ENCODE results near the gene ZDHHC9.

ZDHHC9 gene

GRCh38 chrX:129762448-129762847 lies 81.2 kb downstream of the ZDHHC9 start:
- DNase-seq (ENCODE audit: low spot score) = no peak

DNA sequence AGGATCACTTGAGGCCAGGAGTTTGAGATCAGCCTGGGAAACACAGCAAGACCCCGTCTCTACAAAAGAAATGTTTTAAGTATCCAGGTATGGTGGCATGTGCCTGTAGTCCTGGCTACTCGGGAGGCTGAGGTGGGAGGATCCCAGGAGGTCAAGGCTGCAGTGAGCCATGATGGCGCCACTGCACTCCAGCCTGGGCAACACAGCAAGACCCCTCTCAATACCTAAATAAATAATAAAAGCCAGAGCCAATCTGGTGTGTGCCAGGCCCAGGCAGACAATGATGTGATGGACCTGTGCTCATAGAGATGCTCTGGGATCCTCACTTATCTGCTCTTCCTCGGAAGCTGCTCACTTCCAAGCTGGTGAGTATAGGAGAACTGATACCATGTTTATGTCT lies 82.1 kb downstream of the ZDHHC9 start:
- no peak for DNase-seq (ENCODE audit: low spot score)

GRCh38 chrX:129760981-129761380 lies 82.7 kb downstream of the ZDHHC9 start:
- DNase-seq (ENCODE audit: low spot score) = no peak

DNA sequence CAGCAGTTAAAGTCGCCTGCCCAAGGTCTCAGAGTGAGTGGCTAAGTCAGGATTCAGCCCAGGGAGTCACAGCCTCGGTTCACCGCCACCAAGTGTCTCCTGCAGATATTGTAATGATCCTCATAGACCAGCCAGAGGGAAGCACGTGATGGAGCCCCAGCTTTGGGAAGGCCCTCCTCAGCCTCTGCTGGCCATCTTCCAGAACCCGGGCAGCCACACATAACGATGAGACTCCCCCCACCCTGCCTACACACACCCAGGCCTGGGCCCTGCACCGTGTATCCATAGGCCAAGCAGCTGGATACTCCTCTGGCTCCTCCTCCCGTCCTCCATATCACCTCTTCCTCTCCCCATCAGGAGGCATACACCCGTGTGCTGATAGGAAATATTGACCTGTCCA lies 83.5 kb downstream of the ZDHHC9 start:
- DNase-seq (ENCODE audit: low spot score) = no peak

DNA sequence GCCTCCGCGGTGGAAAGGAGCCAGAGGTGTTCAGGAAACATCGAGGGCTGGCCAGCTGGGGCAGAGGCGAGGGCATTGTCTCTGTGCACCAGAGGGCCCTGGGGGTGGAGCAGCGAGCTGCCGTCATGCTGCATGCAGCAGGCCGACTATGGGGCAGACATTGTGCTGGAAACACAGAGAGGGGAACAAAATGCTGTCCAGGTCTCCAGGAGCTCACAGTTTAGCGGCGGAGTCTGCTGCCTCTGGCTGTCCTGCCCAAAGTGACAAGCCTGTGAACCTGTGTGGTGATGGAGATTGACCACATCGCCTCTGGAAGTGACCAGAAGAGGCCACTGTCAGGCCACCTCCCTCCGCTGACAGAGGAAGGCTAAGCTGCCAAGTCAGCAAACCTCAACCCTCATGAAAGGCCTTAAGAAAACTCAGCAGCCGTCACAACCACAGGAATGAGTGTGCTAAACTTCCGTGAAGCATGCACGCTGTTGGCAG lies 84.1 kb downstream of the ZDHHC9 start:
- no peak for DNase-seq (ENCODE audit: low spot score)

DNA sequence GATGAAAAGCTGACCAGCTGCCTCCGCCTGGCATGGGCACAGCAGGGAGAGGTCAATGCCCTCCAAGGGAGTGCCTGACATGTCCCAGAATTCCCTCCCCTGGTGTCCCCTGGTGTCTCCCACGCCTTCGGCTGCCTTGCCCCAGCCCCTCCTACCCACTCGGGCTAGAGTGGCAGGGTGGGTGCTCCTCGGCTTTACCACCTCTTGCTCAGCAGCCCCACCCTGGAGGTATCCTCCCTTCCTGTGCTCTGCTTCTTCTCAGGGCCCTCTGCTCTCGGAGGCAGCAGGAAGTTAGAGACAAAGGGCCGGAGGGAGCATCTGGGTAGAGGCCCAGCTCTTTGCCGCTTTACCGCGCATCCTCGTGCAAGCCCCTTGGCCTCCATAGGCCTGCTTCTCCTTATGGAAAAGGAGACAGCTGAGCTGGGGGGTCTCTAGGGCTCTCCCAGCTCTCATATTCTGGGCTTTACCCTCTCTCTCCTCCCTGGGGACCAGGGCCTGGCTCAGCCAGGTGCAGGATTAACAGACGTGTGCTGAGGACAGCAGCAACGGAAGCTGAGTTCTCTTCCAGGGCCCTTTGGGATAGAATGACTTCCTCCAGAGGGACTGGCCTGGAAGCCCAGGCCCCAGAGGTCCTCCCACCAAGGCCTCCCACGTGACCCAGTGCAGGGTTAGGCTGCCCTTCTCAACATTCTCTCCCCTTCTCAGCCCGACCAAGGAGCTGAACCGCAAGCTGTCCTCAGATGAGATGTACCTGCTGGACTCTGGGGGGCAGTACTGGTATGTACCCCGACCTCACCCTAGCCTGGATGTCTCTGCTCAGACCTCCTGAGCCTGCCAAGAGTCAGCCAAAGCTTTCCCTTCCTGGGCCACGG lies 87.7 kb downstream of the ZDHHC9 start:
- DNase-seq (ENCODE audit: low spot score) = no peak

DNA sequence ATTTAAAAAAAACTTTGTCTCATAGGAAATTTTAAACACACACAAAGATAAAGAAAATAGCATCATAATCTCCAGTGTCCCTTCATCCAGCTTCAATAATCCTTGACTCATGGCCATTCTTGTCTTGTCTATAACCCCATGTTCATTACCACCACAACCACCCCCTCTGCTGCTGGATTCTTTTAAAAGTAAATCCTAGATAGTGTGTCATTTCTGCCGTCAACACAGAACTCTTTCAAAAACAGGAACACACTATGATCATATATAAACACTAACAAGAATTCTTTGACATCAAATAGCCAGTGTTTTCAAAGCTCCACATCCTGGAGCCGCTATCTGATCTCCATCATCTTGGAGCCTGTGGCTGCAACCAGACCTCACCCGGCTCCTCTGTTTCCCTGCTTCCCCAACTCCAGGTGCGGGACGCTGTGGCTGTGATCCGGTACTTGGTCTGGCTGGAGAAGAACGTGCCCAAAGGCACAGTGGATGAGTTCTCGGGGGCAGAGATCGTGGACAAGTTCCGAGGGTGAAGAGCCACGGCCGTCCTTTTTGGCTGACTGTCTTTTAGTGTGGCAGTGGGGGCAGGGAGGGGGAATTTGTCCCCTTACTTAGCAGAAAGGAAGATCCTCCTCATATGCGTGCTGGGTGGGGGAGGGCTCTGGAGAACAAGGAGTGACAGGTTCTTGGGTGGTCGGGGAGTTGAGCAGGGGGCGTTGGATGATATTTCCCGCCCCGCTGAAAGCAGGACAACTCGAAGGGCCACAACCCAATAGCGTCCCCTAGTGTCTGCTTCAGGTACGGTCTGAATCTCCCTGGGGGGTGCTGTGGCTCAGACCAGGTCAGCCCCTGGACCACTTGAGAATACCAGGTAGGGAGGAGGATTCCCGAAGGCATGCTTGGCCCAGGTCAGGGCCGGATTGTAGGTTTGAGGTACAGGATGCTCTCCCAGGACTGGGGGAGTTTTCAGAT lies 89.3 kb downstream of the ZDHHC9 start:
- no peak for DNase-seq (ENCODE audit: low spot score)
